Astrocyte (in vitro differentiated cells and primary cell): Measurements from ENCODE around the gene SLC6A1.

ENCODE experiments used
- CTCF ChIP-seq: IDR thresholded peaks from 2 replicates; pipeline ENCODE4 v1.5.1; 2011; ENCODE audit warnings: low read depth, mild to moderate bottlenecking, inconsistent platforms, low read length, moderate library complexity; ENCODE audit not compliant: insufficient read depth
- EZH2 ChIP-seq: IDR thresholded peaks from 2 replicates; pipeline ENCODE4 v1.6.1; 2012; ENCODE audit warnings: mild to moderate bottlenecking, low read length, inconsistent platforms; ENCODE audit not compliant: insufficient read depth

- TF ChIP-seq EZH2 (no peak), CTCF (no peak)
These were observed 17.4 kb downstream of the SLC6A1 start for GRCh38 chr3:11009898-11010297.
